Heart left ventricle (tissue), 16 donors: ENCODE measurements around the gene TAAR9. TPM values are rescaled to one million over a fixed set of nuclear protein-coding genes. Genes with fewer than 3 reads are reported as not detected.
A peak's percentile ranks its signal among the peaks of the same experiment; 100 is the strongest.

ENCODE experiments used
- ATAC-seq, 4 donors: fragments of 200-7000 bp; cut with Tn5 transposase; one replicate each; pipeline ENCODE4 v1.9.1; 2020 to 2022; ENCODE audit warnings: moderate library complexity in 4 of 4, mild to moderate bottlenecking in 3 of 4, moderate number of reproducible peaks in 1 of 4
- DNase-seq, 5 donors: peaks; one replicate each; pipeline ENCODE4 v3.0.0-alpha.2; 2020
- H3K27ac ChIP-seq, 12 donors: fragments of 200-600 bp; sonication (generic) in 4 of 12; one replicate each; pipeline versions ENCODE4 v1.5.0 to v1.8.0; 2016 to 2022; ENCODE audit warnings: mild to moderate bottlenecking in 2 of 12
- H3K27me3 ChIP-seq, 9 donors: fragments of 200-600 bp; sonication (generic) in 2 of 9; one replicate each; pipeline versions ENCODE4 v1.5.1 to v1.8.0; 2016 to 2022; ENCODE audit warnings: mild to moderate bottlenecking in 3 of 9
- H3K36me3 ChIP-seq, 9 donors: fragments of 200-600 bp; sonication (generic) in 2 of 9; one replicate each; pipeline versions ENCODE4 v1.5.0 to v1.8.0; 2018 to 2022; ENCODE audit warnings: mild to moderate bottlenecking in 2 of 9
- H3K4me1 ChIP-seq, 12 donors: fragments of 200-600 bp; sonication (generic) in 4 of 12; one replicate each; pipeline versions ENCODE4 v1.5.0 to v1.8.0; 2016 to 2022; ENCODE audit warnings: mild to moderate bottlenecking in 3 of 12
- H3K4me3 ChIP-seq, 12 donors: fragments of 200-600 bp; sonication (generic) in 4 of 12; one replicate each; pipeline versions ENCODE4 v1.5.0 to v1.8.0; 2017 to 2022; ENCODE audit warnings: mild to moderate bottlenecking in 9 of 12, moderate library complexity in 4 of 12
- H3K9me3 ChIP-seq, 12 donors: fragments of 200-600 bp; sonication (generic) in 4 of 12; one replicate each; pipeline versions ENCODE4 v1.5.0 to v1.8.0; 2016 to 2022; ENCODE audit warnings: mild to moderate bottlenecking in 1 of 12
- POLR2A ChIP-seq, 2 donors: fragments of 450-650 bp; IDR thresholded peaks; one replicate each; pipeline ENCODE4 v1.6.1; 2017; ENCODE audit warnings: antibody characterized with exemption in 2 of 2, mild to moderate bottlenecking in 2 of 2, moderate library complexity in 2 of 2
- WGBS, 4 donors: extraction: QIAGEN DNeasy Blood & Tissue Kit in 2 of 4; methylation state at CpG; one replicate each; pipeline versions ENCODE4 v1.1.5 to v1.1.7; 2013 to 2018; 5-methylcytosine and 5-hydroxymethylcytosine counted together
- intact Hi-C, 10 donors: fragments of 100-400 bp; cut with DNase I; formaldehyde crosslinking; loops; one replicate each; pipeline versions ENCODE4 v1.11.1 to v1.14.2; 2022
- polyA plus RNA-seq, 2 donors: library from polyadenylated mRNA; stranded (reverse); fragments of 200-250 nt; gene quantifications; one replicate each; pipeline ENCODE4 v1.2.3, GENCODE V29; 2013
- total RNA-seq, 9 donors: library from RNA; depleted of rRNA in 2 of 9; stranded (reverse); fragments of >200 nt in 2 of 9; fragmentation: NEBNext Ultra II Directional in 3 of 9; extraction: Animal tissue kit (Norgen Biotek cat#: 25700) in 3 of 9; gene quantifications; one replicate each; pipeline versions ENCODE4 v1.1.0 to v1.2.4, GENCODE V29; 2016 to 2023
- TF ChIP-seq, protein P1 (sequence below), 12 donors: fragments of 200-600 bp; sonication (generic) in 4 of 12; IDR thresholded peaks; one replicate each; pipeline versions ENCODE4 v1.5.0 to v1.8.0; 2018 to 2022; ENCODE audit warnings: antibody characterized with exemption in 12 of 12, mild to moderate bottlenecking in 5 of 12
- donor health status: ischemic (EF 13 %, LVEDD 7.1; RV severe dilation, severe dysfunction).
- donor health status: healthy with polysubstance abuse.
- donor health status: DM: no; HTN: yes; CAD: no.
- donor health status: DM: no; HTN: no; CAD: no.
- donor health status: ischemic (EF 25% LVEDD 6.9; RV normal size, moderate dysfunction).
- donor health status: ischemic (EF 25% LVEDD 5.7; RV mildly dilated, moderate dysfunction).
- donor health status: healthy.
- donor health status: DM: yes; HTN: yes; CAD: no.
- donor health status: ischemic (EF 35%, LVEDD 5.7; RV mildly dilated, moderate dysfunction).
- donor health status: nonischemic (EF 11% LVEDD 7.7; RV severe dilation, severe dysfunction).
- donor health status: DM: yes; HTN: yes; CAD: no.
- donor health status: PGD.
- donor health status: ischemic (EF 29% LVEDD 5.4; RV normal size, mild dysfunction).
- donor health status: nonischemic (EF 23%, LVEDD 6.1; RV moderate dilation, normal function).

The TAAR9 gene
- total and polyA plus RNA-seq, 11 donors = not detected

DNA sequence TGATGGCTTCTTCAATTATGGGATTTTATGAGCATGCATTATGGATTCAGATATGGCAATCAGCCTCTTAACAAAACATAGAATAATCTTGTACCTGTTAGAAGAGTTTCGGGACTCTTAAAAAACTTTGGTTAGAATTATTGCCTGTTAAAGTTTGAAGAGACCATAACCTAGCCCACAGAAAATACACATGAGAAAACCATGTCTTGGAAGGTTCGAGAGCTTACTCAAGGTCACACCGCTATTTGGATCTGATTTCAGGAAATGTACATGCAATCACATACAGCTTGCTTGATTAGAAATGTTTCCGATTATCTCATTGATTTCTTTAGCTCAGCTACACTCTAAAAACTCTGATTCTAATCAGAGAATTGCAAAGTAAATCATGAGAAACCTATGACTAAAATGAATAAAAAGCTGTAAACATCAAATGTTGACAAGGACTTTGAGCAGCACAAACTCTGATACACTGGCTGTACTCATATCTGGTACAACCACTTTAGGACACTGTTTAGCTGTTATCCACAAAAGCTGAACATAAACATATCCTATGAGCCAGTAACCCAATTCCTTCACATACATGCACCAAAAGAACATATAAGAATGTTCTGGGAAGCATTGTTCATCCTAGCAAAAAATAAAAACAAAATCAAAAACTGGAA, 41.4 kb upstream of the TAAR9 start:
- H3K9me3 ChIP-seq = no peaks in the 10 kb centered on the region
- intact Hi-C loops = no loop called here
- TF ChIP-seq, protein P1, sequence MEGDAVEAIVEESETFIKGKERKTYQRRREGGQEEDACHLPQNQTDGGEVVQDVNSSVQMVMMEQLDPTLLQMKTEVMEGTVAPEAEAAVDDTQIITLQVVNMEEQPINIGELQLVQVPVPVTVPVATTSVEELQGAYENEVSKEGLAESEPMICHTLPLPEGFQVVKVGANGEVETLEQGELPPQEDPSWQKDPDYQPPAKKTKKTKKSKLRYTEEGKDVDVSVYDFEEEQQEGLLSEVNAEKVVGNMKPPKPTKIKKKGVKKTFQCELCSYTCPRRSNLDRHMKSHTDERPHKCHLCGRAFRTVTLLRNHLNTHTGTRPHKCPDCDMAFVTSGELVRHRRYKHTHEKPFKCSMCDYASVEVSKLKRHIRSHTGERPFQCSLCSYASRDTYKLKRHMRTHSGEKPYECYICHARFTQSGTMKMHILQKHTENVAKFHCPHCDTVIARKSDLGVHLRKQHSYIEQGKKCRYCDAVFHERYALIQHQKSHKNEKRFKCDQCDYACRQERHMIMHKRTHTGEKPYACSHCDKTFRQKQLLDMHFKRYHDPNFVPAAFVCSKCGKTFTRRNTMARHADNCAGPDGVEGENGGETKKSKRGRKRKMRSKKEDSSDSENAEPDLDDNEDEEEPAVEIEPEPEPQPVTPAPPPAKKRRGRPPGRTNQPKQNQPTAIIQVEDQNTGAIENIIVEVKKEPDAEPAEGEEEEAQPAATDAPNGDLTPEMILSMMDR (IDR thresholded peaks at IDR 0.05) = no peak
- no peak for TF ChIP-seq POLR2A (IDR thresholded peaks at IDR 0.05)
- H3K27ac ChIP-seq = peak overlapping the region in 1 of 12 donors; percentile 54
- H3K36me3 ChIP-seq = peaks cover 0 to 50% (median 41%) of the 10 kb centered on the region in 9 donors
- H3K4me1 ChIP-seq = peaks cover 0 to 80% (median 9%) of the 10 kb centered on the region in 12 donors
- 39 to 70% (median 47%) methylated on average over 4 of the region's 4 CpGs for WGBS, 4 donors
- no peak for ATAC-seq
- H3K4me3 ChIP-seq = no peak overlapping the region
- DNase-seq = no peak
- no peaks in the 10 kb centered on the region for H3K27me3 ChIP-seq

GRCh38 chr6:132498638-132499037, 39.4 kb upstream of the TAAR9 start:
- ATAC-seq = no peak
- Histone ChIP-seq H3K36me3 (peaks cover 0 to 68% (median 58%) of the 10 kb centered on the region in 9 donors), H3K27me3 (no peaks in the 10 kb centered on the region), H3K4me3 (no peak overlapping the region), H3K4me1 (peaks cover 0 to 64% (median 7%) of the 10 kb centered on the region in 12 donors), H3K9me3 (no peaks in the 10 kb centered on the region), H3K27ac (peak overlapping the region in 1 of 12 donors; percentile 56)
- no peak for DNase-seq
- TF ChIP-seq, protein P1 (IDR thresholded peaks at IDR 0.05) = no peak
- no peak for TF ChIP-seq POLR2A (IDR thresholded peaks at IDR 0.05)
- intact Hi-C loops = no loop called here
- WGBS, 4 donors = 84 to 88% (median 86%) methylated on average over 3 of the region's 3 CpGs

DNA sequence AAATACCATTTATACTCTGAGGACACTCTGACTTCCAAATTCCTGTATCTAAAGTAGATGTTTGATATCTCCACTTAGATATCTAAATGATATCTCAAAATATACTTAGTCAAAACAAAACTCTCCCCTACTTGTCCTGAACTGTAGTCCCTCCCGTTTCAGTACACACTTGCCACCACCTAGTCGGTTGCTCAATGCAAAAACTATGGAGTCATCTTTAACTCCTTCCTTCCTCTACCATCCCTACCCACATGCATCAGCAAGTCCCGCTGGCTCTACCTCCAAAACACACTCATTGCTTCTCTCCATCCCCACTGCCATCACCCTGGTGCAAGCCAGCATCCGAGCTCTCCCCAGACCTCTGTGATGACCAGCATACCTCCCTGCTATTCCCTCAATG, 38.3 kb upstream of the TAAR9 start:
- H3K4me3 ChIP-seq = no peak overlapping the region
- H3K27ac ChIP-seq = peak overlapping the region in 1 of 12 donors; percentile 56
- TF ChIP-seq POLR2A (IDR thresholded peaks at IDR 0.05) = no peak
- TF ChIP-seq, protein P1 (IDR thresholded peaks at IDR 0.05) = no peak
- 62 to 66% (median 64%) methylated on average over 4 of the region's 4 CpGs for whole genome bisulfite sequencing, 4 donors
- no peaks in the 10 kb centered on the region for H3K9me3 ChIP-seq
- ATAC-seq = peak in 1 of 4 donors; percentile 22
- intact Hi-C loops = no loop called here
- peaks cover 0 to 68% (median 58%) of the 10 kb centered on the region in 9 donors for H3K36me3 ChIP-seq
- H3K4me1 ChIP-seq = peaks cover 0 to 67% (median 15%) of the 10 kb centered on the region in 12 donors
- no peak for DNase-seq
- H3K27me3 ChIP-seq = no peaks in the 10 kb centered on the region

DNA sequence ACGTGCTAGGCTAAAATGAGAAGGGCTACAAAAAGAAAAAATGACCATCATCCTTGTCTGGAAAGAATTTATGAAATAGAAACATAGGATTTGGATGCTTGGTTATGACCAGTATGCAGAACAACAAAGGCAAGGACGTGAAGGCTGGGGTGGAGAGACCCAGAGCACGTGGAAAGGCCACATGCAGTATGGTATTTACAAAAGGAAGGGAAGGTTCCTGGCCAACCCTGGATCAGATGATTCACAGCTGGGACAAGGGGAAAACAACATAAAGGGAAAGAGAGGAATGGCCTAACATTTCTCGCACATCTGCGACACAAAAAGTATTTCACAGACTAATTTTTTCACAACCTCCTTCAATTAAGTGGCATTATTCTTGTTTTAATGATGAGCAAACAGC, 33.3 kb upstream of the TAAR9 start:
- Histone ChIP-seq H3K27ac (peak overlapping the region in 1 of 12 donors; percentile 32), H3K4me1 (peaks cover 0 to 69% (median 39%) of the 10 kb centered on the region in 12 donors), H3K4me3 (no peak overlapping the region), H3K36me3 (peaks cover 0 to 60% (median 34%) of the 10 kb centered on the region in 9 donors), H3K9me3 (no peaks in the 10 kb centered on the region), H3K27me3 (no peaks in the 10 kb centered on the region)
- intact Hi-C loops = no loop called here
- no peak for DNase-seq
- peak in 3 of 4 donors; percentile 36 to 73 (median 68) for ATAC-seq
- 67 to 74% (median 70%) methylated on average over 5 of the region's 5 CpGs for WGBS, 4 donors
- TF ChIP-seq, protein P1 (IDR thresholded peaks at IDR 0.05) = no peak
- TF ChIP-seq POLR2A (IDR thresholded peaks at IDR 0.05) = no peak
